SK-N-SH treated with all-trans-retinoic acid at 6 μM for 48 hours (cell line): ENCODE results near the gene G0S2.

ENCODE experiments used
- ARNTL ChIP-seq: fragments of 450-650 bp; formaldehyde crosslinking; IDR thresholded peaks from 2 replicates; pipeline ENCODE4 v1.5.0; 2020; ENCODE audit warnings: low read depth, mild to moderate bottlenecking, moderate library complexity, borderline replicate concordance
- BACH2 ChIP-seq: fragments of 250-450 bp; sonication (Bioruptor Pico); IDR thresholded peaks from 2 replicates; pipeline ENCODE4 v1.9.0; 2021; ENCODE audit warnings: mild to moderate bottlenecking, borderline replicate concordance
- PATZ1 ChIP-seq: fragments of 250-450 bp; sonication (Bioruptor Pico); IDR thresholded peaks from 2 replicates; pipeline ENCODE4 v1.8.0; 2020; ENCODE audit warnings: mild to moderate bottlenecking, moderate library complexity, borderline replicate concordance
- RARB ChIP-seq: fragments of 250-450 bp; sonication (Bioruptor Pico); IDR thresholded peaks from 2 replicates; pipeline ENCODE4 v1.8.0; 2021; ENCODE audit warnings: mild to moderate bottlenecking, moderate library complexity
- TCF4 ChIP-seq: fragments of 250-450 bp; sonication (Bioruptor Pico); IDR thresholded peaks from 2 replicates; pipeline ENCODE4 v1.8.0; 2021; ENCODE audit warnings: mild to moderate bottlenecking, moderate library complexity, borderline replicate concordance
- ZNF565 ChIP-seq: fragments of 450-650 bp; formaldehyde crosslinking; conservative IDR thresholded peaks from 2 replicates; pipeline ENCODE4 v1.5.0; 2020; ENCODE audit warnings: low read depth, mild to moderate bottlenecking, moderate library complexity
- ZNF70 ChIP-seq: fragments of 450-650 bp; formaldehyde crosslinking; IDR thresholded peaks from 2 replicates; pipeline ENCODE4 v1.5.0; 2020; ENCODE audit warnings: mild to moderate bottlenecking, moderate library complexity
- TF ChIP-seq, protein P1 (sequence below): fragments of 250-450 bp; sonication (Bioruptor Pico); IDR thresholded peaks from 2 replicates; pipeline ENCODE4 v1.8.0; 2021; ENCODE audit warnings: low read depth, mild to moderate bottlenecking, moderate library complexity, borderline replicate concordance
- TF ChIP-seq, protein P2 (sequence below): fragments of 250-450 bp; sonication (Bioruptor Pico); IDR thresholded peaks from 2 replicates; pipeline ENCODE4 v1.5.1; 2020; ENCODE audit warnings: low read depth, mild to moderate bottlenecking, moderate library complexity

- TF ChIP-seq ZNF70 (CRISPR knock-in tag) (no peak), BACH2 (no peak), ARNTL (CRISPR knock-in tag) (no peak), TCF4 (CRISPR knock-in tag) (no peak), PATZ1 (CRISPR knock-in tag) (no peak), ZNF565 (CRISPR knock-in tag) (no peak), RARB (CRISPR knock-in tag) (no peak)
- TF ChIP-seq, protein P1, sequence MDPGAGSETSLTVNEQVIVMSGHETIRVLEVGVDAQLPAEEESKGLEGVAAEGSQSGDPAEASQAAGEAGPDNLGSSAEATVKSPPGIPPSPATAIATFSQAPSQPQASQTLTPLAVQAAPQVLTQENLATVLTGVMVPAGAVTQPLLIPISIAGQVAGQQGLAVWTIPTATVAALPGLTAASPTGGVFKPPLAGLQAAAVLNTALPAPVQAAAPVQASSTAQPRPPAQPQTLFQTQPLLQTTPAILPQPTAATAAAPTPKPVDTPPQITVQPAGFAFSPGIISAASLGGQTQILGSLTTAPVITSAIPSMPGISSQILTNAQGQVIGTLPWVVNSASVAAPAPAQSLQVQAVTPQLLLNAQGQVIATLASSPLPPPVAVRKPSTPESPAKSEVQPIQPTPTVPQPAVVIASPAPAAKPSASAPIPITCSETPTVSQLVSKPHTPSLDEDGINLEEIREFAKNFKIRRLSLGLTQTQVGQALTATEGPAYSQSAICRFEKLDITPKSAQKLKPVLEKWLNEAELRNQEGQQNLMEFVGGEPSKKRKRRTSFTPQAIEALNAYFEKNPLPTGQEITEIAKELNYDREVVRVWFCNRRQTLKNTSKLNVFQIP (CRISPR knock-in tag), result no peak
- TF ChIP-seq, protein P2, sequence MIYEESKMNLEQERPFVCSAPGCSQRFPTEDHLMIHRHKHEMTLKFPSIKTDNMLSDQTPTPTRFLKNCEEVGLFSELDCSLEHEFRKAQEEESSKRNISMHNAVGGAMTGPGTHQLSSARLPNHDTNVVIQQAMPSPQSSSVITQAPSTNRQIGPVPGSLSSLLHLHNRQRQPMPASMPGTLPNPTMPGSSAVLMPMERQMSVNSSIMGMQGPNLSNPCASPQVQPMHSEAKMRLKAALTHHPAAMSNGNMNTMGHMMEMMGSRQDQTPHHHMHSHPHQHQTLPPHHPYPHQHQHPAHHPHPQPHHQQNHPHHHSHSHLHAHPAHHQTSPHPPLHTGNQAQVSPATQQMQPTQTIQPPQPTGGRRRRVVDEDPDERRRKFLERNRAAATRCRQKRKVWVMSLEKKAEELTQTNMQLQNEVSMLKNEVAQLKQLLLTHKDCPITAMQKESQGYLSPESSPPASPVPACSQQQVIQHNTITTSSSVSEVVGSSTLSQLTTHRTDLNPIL (CRISPR knock-in tag), result no peak
Observed at GRCh38 chr1:209641832-209642172, 33.4 kb upstream of the G0S2 start.
